Stomach smooth muscle (tissue), 2 donors: ENCODE data around the gene DDX1.
"Not testable (repeated sequence)": the region's sequence is repeated elsewhere in the genome, so short reads cannot be mapped to it uniquely, and the experiment has no call there.

Experiments used
- H3K27ac ChIP-seq: one replicate; pipeline ENCODE4 v1.7.0; 2013; ENCODE audit warnings: mild to moderate bottlenecking, low read length, inconsistent platforms
- H3K27me3 ChIP-seq, 2 donors: one replicate each; pipeline ENCODE4 v1.7.0; 2013; ENCODE audit warnings: low read length in 2 of 2; ENCODE audit not compliant: insufficient read depth in 2 of 2, control insufficient read depth in 1 of 2
- H3K36me3 ChIP-seq, 2 donors: one replicate each; pipeline ENCODE4 v1.7.0; 2013; ENCODE audit warnings: low read length in 2 of 2; ENCODE audit not compliant: control insufficient read depth in 2 of 2, insufficient read depth in 2 of 2
- H3K4me1 ChIP-seq: one replicate; pipeline ENCODE4 v1.7.0; 2013; ENCODE audit warnings: low read length; ENCODE audit not compliant: control insufficient read depth, insufficient read depth
- H3K4me3 ChIP-seq, 2 donors: one replicate each; pipeline ENCODE4 v1.7.0; 2013; ENCODE audit warnings: low read length in 2 of 2
- H3K9ac ChIP-seq, 2 donors: one replicate each; pipeline ENCODE4 v1.7.0; 2013; ENCODE audit warnings: low read length in 2 of 2, mild to moderate bottlenecking in 1 of 2
- H3K9me3 ChIP-seq, 2 donors: one replicate each; pipeline ENCODE4 v1.7.0; 2013; ENCODE audit warnings: low read length in 2 of 2; ENCODE audit not compliant: control insufficient read depth in 2 of 2
- donor health status: healthy.
- donor health status: Pancreatic carcinoma.

Gene DDX1

GRCh38 chr2:15673919-15674636 lies 82.4 kb downstream of the DDX1 start:
- H3K4me1 ChIP-seq, result no peaks in the 10 kb centered on the region
- H3K4me3 ChIP-seq, result no peak overlapping the region
- peaks cover 0 to 2% of the 10 kb centered on the region in 2 donors for H3K27me3 ChIP-seq
- H3K9ac ChIP-seq, result no peak overlapping the region
- H3K36me3 ChIP-seq, result no peaks in the 10 kb centered on the region
- H3K27ac ChIP-seq, result no peak overlapping the region
- peaks cover 0 to 4% of the 10 kb centered on the region in 2 donors for H3K9me3 ChIP-seq

- peaks cover 0 to 2% of the 10 kb centered on the region in 2 donors for H3K27me3 ChIP-seq
- H3K4me1 ChIP-seq, result no peaks in the 10 kb centered on the region
- peaks cover 0 to 4% of the 10 kb centered on the region in 2 donors for H3K9me3 ChIP-seq
- no peak overlapping the region for H3K9ac ChIP-seq
- no peak overlapping the region for H3K4me3 ChIP-seq
- H3K27ac ChIP-seq, result no peak overlapping the region
- H3K36me3 ChIP-seq, result no peaks in the 10 kb centered on the region
These were observed 83.2 kb downstream of the DDX1 start for GRCh38 chr2:15674637-15675455.

DNA sequence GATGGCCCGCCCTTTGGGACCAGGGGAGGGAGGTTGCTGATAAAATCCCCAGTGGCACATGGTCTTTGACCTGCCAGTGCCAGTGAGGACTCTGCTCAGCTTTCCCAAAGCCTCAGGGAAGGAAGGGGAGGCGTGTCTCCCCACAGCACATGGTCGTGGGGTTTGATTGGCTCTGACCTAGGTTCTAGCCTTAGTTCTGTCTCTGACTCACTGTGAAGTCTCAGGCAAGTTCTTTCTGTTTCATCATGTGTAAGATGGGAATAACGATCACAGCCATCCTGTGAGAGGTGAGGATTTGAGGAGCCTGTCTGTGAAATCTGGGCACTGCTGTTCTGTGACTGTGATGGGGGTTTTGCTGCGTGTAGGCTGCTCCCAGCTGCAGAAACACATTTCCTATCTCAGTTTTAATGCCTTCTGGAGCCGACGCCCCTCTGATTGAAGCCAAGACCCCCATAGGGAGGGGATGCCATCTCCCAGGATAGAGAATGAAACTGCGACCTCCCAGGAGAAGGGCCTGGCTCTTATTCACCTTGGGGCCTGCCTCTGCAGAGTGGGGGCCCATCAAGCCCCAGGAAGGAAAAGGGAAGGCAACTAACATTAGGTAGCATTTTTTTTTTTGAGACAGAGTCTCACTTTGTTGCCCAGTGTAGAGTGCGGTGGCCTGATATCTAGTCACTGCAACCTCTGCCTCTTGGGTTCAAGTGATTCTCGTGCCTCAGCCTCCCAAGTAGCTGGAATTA lies 84.0 kb downstream of the DDX1 start:
- H3K27ac ChIP-seq, result no peak overlapping the region
- peaks cover 0 to 4% of the 10 kb centered on the region in 2 donors for H3K9me3 ChIP-seq
- H3K4me3 ChIP-seq, result no peak overlapping the region
- peaks cover 0 to 2% of the 10 kb centered on the region in 2 donors for H3K27me3 ChIP-seq
- no peak overlapping the region for H3K9ac ChIP-seq
- H3K4me1 ChIP-seq, result no peaks in the 10 kb centered on the region
- H3K36me3 ChIP-seq, result no peaks in the 10 kb centered on the region

GRCh38 chr2:15677141-15677843 lies 85.6 kb downstream of the DDX1 start:
- Histone ChIP-seq H3K9me3 (no peaks in the 10 kb centered on the region), H3K36me3 (no peaks in the 10 kb centered on the region), H3K27ac (no peak overlapping the region), H3K9ac (no peak overlapping the region), H3K4me1 (no peaks in the 10 kb centered on the region), H3K4me3 (no peak overlapping the region), H3K27me3 (peaks cover 0 to 2% of the 10 kb centered on the region in 2 donors)

- H3K4me3 ChIP-seq, result no peak overlapping the region
- no peaks in the 10 kb centered on the region for H3K27me3 ChIP-seq
- H3K9ac ChIP-seq, result no peak overlapping the region
- no peaks in the 10 kb centered on the region for H3K9me3 ChIP-seq
- no peaks in the 10 kb centered on the region for H3K4me1 ChIP-seq
- no peaks in the 10 kb centered on the region for H3K36me3 ChIP-seq
- no peak overlapping the region for H3K27ac ChIP-seq
These were observed 86.7 kb downstream of the DDX1 start for GRCh38 chr2:15678346-15678745.

DNA sequence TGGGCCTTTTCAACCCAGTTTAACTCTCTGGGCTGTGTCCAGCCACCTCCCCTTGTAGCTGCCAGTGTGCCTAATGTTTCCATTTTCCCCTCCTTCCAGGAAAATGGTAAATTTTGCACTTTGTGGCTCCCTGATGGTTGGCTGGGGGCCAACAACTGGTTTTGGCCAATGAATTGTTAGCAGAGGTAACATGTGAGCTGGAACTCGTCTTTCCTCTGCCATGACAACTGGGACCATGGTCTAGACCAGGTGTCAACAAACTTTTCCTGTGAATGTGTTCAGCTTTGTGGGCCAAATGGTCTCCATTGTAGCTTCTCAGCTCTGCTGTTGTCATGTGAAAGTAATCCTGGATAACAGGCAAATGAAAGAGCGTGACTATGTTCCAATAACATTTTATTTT lies 87.2 kb downstream of the DDX1 start:
- Histone ChIP-seq H3K36me3 (no peaks in the 10 kb centered on the region), H3K27ac (no peak overlapping the region), H3K27me3 (no peaks in the 10 kb centered on the region), H3K4me1 (no peaks in the 10 kb centered on the region), H3K9me3 (no peaks in the 10 kb centered on the region), H3K9ac (no peak overlapping the region), H3K4me3 (no peak overlapping the region)

- Histone ChIP-seq H3K27me3 (no peaks in the 10 kb centered on the region), H3K36me3 (no peaks in the 10 kb centered on the region), H3K27ac (no peak overlapping the region), H3K9me3 (no peaks in the 10 kb centered on the region), H3K4me1 (no peaks in the 10 kb centered on the region), H3K4me3 (no peak overlapping the region), H3K9ac (no peak overlapping the region)
These were observed 87.8 kb downstream of the DDX1 start for GRCh38 chr2:15679386-15679924.

DNA sequence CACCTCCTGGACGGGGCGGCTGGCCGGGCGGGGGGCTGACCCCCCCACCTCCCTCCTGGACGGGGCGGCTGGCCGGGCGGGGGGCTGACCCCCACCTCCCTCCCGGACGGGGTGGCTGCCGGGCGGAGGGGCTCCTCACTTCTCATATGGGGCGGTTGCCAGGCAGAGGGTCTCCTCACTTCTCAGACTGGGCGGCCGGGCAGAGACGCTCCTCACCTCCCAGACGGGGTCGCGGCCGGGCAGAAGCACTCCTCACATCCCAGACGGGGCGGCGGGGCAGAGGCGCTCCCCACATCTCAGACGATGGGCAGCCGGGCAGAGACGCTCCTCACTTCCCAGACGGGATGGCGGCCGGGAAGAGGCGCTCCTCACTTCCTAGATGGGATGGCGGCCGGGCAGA lies 88.5 kb downstream of the DDX1 start:
- H3K27ac ChIP-seq, H3K4me1 ChIP-seq, H3K9me3 ChIP-seq, H3K9ac ChIP-seq, H3K36me3 ChIP-seq, H3K27me3 ChIP-seq, H3K4me3 ChIP-seq: not testable (repeated sequence)
